ENCODE measurements around the gene UBC. TPM values are rescaled to one million over a fixed set of nuclear protein-coding genes. Genes with fewer than 3 reads are reported as not detected.
"Not testable (repeated sequence)": the region's sequence is repeated elsewhere in the genome, so short reads cannot be mapped to it uniquely, and the experiment has no call there.

The UBC gene
- total RNA-seq, 1 donor from 2014 or later = 847 TPM

- intact Hi-C loops (cut with micrococcal nuclease) = loop anchor here (1.0 kb wide), 2 partner anchors 12 to 13 kb away; partner anchors contain the start of gene UBC
- TF ChIP-seq, protein P1, sequence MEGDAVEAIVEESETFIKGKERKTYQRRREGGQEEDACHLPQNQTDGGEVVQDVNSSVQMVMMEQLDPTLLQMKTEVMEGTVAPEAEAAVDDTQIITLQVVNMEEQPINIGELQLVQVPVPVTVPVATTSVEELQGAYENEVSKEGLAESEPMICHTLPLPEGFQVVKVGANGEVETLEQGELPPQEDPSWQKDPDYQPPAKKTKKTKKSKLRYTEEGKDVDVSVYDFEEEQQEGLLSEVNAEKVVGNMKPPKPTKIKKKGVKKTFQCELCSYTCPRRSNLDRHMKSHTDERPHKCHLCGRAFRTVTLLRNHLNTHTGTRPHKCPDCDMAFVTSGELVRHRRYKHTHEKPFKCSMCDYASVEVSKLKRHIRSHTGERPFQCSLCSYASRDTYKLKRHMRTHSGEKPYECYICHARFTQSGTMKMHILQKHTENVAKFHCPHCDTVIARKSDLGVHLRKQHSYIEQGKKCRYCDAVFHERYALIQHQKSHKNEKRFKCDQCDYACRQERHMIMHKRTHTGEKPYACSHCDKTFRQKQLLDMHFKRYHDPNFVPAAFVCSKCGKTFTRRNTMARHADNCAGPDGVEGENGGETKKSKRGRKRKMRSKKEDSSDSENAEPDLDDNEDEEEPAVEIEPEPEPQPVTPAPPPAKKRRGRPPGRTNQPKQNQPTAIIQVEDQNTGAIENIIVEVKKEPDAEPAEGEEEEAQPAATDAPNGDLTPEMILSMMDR (IDR thresholded peaks at IDR 0.05) = no peak
- peaks cover 32% of the 10 kb centered on the region for H3K4me1 Mint-ChIP-seq
- peak; percentile 84 for ATAC-seq (ENCODE audit: low read depth)
- POLR2A ChIA-PET = interaction anchor here (0.5 to 20.6 kb wide), 7 partner anchors 7 to 447 kb away, joined by 3 to 590 read pairs (median 5); partner anchors contain the start of gene UBC
- peak overlapping the region; percentile 88 for H3K4me3 Mint-ChIP-seq
- CTCF ChIA-PET = interaction anchor here (0.8 to 4.0 kb wide), 7 partner anchors 8 to 44 kb away, joined by 3 to 23 read pairs (median 11); partner anchors contain the start of gene UBC
- peak overlapping the region; percentile 98 for H3K27ac Mint-ChIP-seq
- peak; percentile 91 for DNase-seq
- no peaks in the 10 kb centered on the region for H3K9me3 Mint-ChIP-seq
- peaks cover 6% of the 10 kb centered on the region for H3K27me3 Mint-ChIP-seq
- H3K36me3 Mint-ChIP-seq (ENCODE audit: low read depth) = peaks cover 10% of the 10 kb centered on the region
These were observed 13.0 kb upstream of the UBC start for GRCh38 chr12:124927201-124928094.

GRCh38 chr12:124925782-124926181, 11.3 kb upstream of the UBC start:
- H3K9me3 Mint-ChIP-seq; intact Hi-C loops (cut with micrococcal nuclease); H3K4me3 Mint-ChIP-seq; H3K27me3 Mint-ChIP-seq; DNase-seq; ATAC-seq (ENCODE audit: low read depth): not testable (repeated sequence)
- ChIA-PET CTCF (interaction anchor here (4.0 kb wide), 1 partner anchor 15 kb away, joined by 23 read pairs; no protein-coding TSS in a partner anchor), POLR2A (interaction anchor here (0.7 to 20.6 kb wide), 3 partner anchors 10 to 15 kb away, joined by 3 to 590 read pairs (median 174); partner anchors contain the start of gene UBC)
- peaks cover 49% of the 10 kb centered on the region for H3K4me1 Mint-ChIP-seq
- peak overlapping the region; percentile 35 for H3K27ac Mint-ChIP-seq
- peaks cover 19% of the 10 kb centered on the region for H3K36me3 Mint-ChIP-seq (ENCODE audit: low read depth)

GRCh38 chr12:124925117-124925516, 10.7 kb upstream of the UBC start:
- ATAC-seq (ENCODE audit: low read depth) (no peak), DNase-seq (no peak)
- intact Hi-C loops (cut with micrococcal nuclease) = no loop called here
- no peak overlapping the region for H3K4me3 Mint-ChIP-seq
- ChIA-PET CTCF (no interaction called here), POLR2A (interaction anchor here (0.7 to 20.6 kb wide), 4 partner anchors 9 to 151 kb away, joined by 3 to 590 read pairs (median 90); partner anchors contain the start of gene UBC)
- peak overlapping the region; percentile 68 for H3K27ac Mint-ChIP-seq
- peaks cover 19% of the 10 kb centered on the region for H3K36me3 Mint-ChIP-seq (ENCODE audit: low read depth)
- H3K4me1 Mint-ChIP-seq = peaks cover 56% of the 10 kb centered on the region
- peaks cover 6% of the 10 kb centered on the region for H3K27me3 Mint-ChIP-seq
- H3K9me3 Mint-ChIP-seq = no peaks in the 10 kb centered on the region
- TF ChIP-seq, protein P1 (IDR thresholded peaks at IDR 0.05) = no peak

GRCh38 chr12:124923905-124924734, 9.7 kb upstream of the UBC start:
- H3K27me3 Mint-ChIP-seq = peaks cover 6% of the 10 kb centered on the region
- TF ChIP-seq, protein P1 (IDR thresholded peaks at IDR 0.05) = no peak
- intact Hi-C loops (cut with micrococcal nuclease) = no loop called here
- no peak overlapping the region for H3K27ac Mint-ChIP-seq
- POLR2A ChIA-PET = interaction anchor here (0.7 to 20.6 kb wide), 4 partner anchors 8 to 460 kb away, joined by 4 to 590 read pairs (median 89); partner anchors contain the start of gene UBC
- CTCF ChIA-PET = interaction anchor here (0.8 kb wide), 1 partner anchor 16 kb away, joined by 4 read pairs; no protein-coding TSS in a partner anchor
- no peak for ATAC-seq (ENCODE audit: low read depth)
- no peak overlapping the region for H3K4me3 Mint-ChIP-seq
- no peak for DNase-seq
- H3K4me1 Mint-ChIP-seq = peaks cover 61% of the 10 kb centered on the region
- no peaks in the 10 kb centered on the region for H3K9me3 Mint-ChIP-seq
- H3K36me3 Mint-ChIP-seq (ENCODE audit: low read depth) = peaks cover 19% of the 10 kb centered on the region

Data from activated B cell treated with CpG ODN at 0.5 μM for 24 hours (primary cell).